ENCODE data around the gene PSMC3IP.

DNA sequence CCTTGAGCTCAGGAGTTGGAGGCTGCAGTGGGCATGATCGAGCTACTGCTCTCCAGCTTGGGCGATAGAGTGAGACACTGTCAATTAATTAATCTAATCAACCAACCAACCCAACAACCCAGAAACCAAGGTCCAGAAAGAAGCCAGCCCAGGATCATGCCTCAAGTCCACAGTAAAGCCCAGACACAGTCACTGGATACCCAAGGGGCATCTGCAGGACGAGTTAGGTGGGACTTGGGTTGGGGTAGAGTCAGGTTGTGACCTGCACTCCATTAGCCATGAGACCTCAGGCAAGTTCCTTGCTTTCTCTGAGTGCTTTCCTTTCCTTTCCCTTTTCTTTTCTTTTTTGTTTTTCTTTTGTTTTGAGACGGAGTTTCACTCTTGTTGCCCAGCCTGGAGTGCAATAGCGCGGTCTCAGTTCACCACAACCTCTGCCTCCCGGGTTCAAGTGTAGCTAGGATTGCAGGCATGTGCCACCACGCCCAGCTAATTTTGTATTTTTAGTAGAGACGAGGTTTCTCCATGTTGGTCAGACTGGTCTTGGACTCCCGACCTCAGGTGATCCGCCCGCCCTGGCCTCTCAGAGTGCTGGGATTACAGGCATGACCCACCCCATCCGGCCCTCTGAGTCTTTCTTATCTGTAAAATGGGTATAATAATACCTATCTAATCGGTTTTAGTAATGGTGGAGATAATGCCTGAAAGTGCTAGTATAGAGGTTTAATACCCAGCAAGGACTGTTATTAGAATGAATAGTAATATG is 28.4 kb downstream of the PSMC3IP start:
- no peak for TF ChIP-seq YY1 (IDR thresholded peaks at IDR 0.05; ENCODE audit: insufficient read depth, insufficient read length)
- TF ChIP-seq ZNF274 (IDR thresholded peaks at IDR 0.05; ENCODE audit: low read depth, low read length): no peak
- no peak for TF ChIP-seq SUZ12 (IDR thresholded peaks at IDR 0.05; ENCODE audit: extremely low read depth, insufficient read depth, insufficient read length)
